ENCODE results near the gene CDYL2. TPM values are rescaled to one million over a fixed set of nuclear protein-coding genes. Genes with fewer than 3 reads are reported as not detected.

CDYL2 gene
- total RNA-seq, 1 experiment from 2014 or later = 7.1 TPM

DNA sequence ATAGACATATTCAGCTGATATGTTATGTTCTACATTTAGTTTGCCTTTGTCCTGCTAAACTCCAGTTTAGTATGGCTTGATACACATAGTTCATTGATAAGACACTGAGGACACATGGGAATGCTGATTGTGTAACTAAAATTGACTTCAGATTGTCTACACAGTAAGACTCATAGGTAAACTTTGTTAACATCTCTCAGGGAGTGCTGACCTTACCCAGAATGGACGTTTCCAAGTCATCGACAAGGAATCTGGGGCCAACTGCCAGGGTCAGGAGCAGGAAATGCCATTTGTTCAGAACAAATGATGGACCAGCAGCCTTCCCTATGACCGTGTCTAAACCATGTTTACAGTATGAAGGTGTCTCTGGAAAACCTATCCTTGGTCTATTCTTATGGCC, 204.9 kb downstream of the CDYL2 start:
- no peaks in the 10 kb centered on the region for H3K4me1 Mint-ChIP-seq (ENCODE audit: insufficient read depth, unreplicated experiment)
- H3K9me3 Mint-ChIP-seq (ENCODE audit: unreplicated experiment) = peaks cover 15% of the 10 kb centered on the region
- DNase-seq (ENCODE audit: unreplicated experiment) = no peak
- H3K4me3 Mint-ChIP-seq (ENCODE audit: unreplicated experiment) = no peak overlapping the region
- intact Hi-C loops (cut with micrococcal nuclease) = no loop called here
- H3K27ac Mint-ChIP-seq (ENCODE audit: low read depth, unreplicated experiment) = no peak overlapping the region
- TF ChIP-seq, protein P1, sequence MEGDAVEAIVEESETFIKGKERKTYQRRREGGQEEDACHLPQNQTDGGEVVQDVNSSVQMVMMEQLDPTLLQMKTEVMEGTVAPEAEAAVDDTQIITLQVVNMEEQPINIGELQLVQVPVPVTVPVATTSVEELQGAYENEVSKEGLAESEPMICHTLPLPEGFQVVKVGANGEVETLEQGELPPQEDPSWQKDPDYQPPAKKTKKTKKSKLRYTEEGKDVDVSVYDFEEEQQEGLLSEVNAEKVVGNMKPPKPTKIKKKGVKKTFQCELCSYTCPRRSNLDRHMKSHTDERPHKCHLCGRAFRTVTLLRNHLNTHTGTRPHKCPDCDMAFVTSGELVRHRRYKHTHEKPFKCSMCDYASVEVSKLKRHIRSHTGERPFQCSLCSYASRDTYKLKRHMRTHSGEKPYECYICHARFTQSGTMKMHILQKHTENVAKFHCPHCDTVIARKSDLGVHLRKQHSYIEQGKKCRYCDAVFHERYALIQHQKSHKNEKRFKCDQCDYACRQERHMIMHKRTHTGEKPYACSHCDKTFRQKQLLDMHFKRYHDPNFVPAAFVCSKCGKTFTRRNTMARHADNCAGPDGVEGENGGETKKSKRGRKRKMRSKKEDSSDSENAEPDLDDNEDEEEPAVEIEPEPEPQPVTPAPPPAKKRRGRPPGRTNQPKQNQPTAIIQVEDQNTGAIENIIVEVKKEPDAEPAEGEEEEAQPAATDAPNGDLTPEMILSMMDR (IDR thresholded peaks at IDR 0.05; ENCODE audit: unreplicated experiment) = no peak
- no peaks in the 10 kb centered on the region for H3K27me3 Mint-ChIP-seq (ENCODE audit: insufficient read depth, unreplicated experiment)
- POLR2A ChIA-PET = no interaction called here
- H3K36me3 Mint-ChIP-seq (ENCODE audit: insufficient read depth, unreplicated experiment) = no peaks in the 10 kb centered on the region
- CTCF ChIA-PET = no interaction called here
- no TSS peak for BruUV-seq (replicated peaks)

DNA sequence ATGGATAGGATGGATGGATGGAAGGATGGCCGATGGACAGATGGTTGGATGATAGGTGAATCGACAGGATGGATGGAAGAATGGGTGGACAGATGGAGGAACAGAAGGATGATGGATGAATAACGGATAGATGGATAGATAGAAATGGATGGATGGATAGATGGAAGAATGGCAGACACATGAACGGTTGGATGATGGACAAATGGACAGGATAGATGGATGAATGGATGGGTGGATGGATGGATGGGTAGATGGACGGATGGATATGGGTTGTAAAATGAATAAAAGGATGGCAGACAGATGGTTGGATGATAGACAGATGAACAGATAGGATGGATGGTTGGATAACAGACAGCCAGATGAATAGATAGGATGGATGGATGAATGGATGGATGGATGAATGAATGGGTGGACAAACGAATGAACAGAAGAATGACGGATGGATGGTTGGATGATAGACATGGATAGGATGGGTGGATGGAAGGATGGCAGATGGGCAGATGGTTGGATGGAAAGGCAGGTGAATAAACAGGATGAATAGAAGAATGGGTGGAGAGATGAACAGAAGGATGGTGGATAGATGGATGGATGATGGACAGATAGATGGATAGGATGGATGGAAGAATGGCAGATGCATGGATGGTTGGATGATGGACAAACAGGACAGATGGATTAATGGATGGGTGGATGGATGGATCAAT, 207.7 kb downstream of the CDYL2 start:
- CTCF ChIA-PET = no interaction called here
- H3K4me1 Mint-ChIP-seq (ENCODE audit: insufficient read depth, unreplicated experiment) = no peaks in the 10 kb centered on the region
- no peaks in the 10 kb centered on the region for H3K36me3 Mint-ChIP-seq (ENCODE audit: insufficient read depth, unreplicated experiment)
- intact Hi-C loops (cut with micrococcal nuclease) = no loop called here
- H3K4me3 Mint-ChIP-seq (ENCODE audit: unreplicated experiment) = no peak overlapping the region
- no peak overlapping the region for H3K27ac Mint-ChIP-seq (ENCODE audit: low read depth, unreplicated experiment)
- no peak for DNase-seq (ENCODE audit: unreplicated experiment)
- peaks cover 15% of the 10 kb centered on the region for H3K9me3 Mint-ChIP-seq (ENCODE audit: unreplicated experiment)
- TF ChIP-seq, protein P1 (IDR thresholded peaks at IDR 0.05; ENCODE audit: unreplicated experiment) = no peak
- POLR2A ChIA-PET = no interaction called here
- BruUV-seq (replicated peaks) = no TSS peak
- H3K27me3 Mint-ChIP-seq (ENCODE audit: insufficient read depth, unreplicated experiment) = no peaks in the 10 kb centered on the region

DNA sequence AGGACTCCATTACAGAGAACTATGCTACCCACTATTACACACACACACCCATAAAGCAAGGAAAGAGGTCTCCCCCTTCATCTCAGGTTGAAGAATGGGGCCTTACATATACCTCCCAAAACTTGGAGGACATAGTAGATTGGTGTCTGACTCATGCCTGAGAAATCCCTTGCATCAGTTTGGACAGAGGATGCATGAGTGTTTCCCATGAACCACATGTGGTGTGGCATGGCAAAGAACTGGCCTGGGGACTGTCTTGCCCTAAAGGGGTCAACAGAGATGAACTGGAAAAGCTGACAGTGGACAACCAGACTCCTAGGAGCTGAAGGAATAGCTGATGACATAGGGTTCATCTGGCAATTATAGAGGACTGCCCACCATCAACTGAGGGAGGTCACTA, 209.6 kb downstream of the CDYL2 start:
- Mint-ChIP-seq H3K9me3 (ENCODE audit: unreplicated experiment) (peaks cover 15% of the 10 kb centered on the region), H3K27me3 (ENCODE audit: insufficient read depth, unreplicated experiment) (no peaks in the 10 kb centered on the region), H3K4me3 (ENCODE audit: unreplicated experiment) (no peak overlapping the region), H3K27ac (ENCODE audit: low read depth, unreplicated experiment) (no peak overlapping the region), H3K4me1 (ENCODE audit: insufficient read depth, unreplicated experiment) (no peaks in the 10 kb centered on the region), H3K36me3 (ENCODE audit: insufficient read depth, unreplicated experiment) (no peaks in the 10 kb centered on the region)
- TF ChIP-seq, protein P1 (IDR thresholded peaks at IDR 0.05; ENCODE audit: unreplicated experiment) = no peak
- BruUV-seq (replicated peaks) = no TSS peak
- CTCF ChIA-PET = no interaction called here
- POLR2A ChIA-PET = no interaction called here
- intact Hi-C loops (cut with micrococcal nuclease) = no loop called here
- DNase-seq (ENCODE audit: unreplicated experiment) = no peak

DNA sequence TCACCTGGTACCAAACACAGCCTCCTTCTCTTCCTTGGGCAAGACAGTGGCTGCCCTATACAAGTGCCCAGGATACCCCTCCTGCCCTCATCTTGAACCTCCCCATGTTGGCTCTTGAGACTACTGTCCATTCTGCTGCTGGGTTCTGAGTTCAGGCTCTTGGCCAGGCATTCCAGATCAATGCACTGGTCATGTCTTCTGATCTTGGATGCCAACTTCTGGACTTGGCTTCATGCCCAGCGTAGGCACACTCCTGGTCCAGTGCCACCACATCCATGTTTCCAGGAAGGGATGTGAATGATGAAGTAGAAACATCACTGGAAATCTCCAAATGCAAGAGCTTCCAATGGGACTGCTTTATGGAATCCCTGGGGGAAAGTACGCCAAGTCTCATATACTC, 212.1 kb downstream of the CDYL2 start:
- Mint-ChIP-seq H3K27me3 (ENCODE audit: insufficient read depth, unreplicated experiment) (no peaks in the 10 kb centered on the region), H3K9me3 (ENCODE audit: unreplicated experiment) (peaks cover 15% of the 10 kb centered on the region), H3K4me1 (ENCODE audit: insufficient read depth, unreplicated experiment) (no peaks in the 10 kb centered on the region), H3K27ac (ENCODE audit: low read depth, unreplicated experiment) (no peak overlapping the region), H3K4me3 (ENCODE audit: unreplicated experiment) (no peak overlapping the region), H3K36me3 (ENCODE audit: insufficient read depth, unreplicated experiment) (no peaks in the 10 kb centered on the region)
- BruUV-seq (replicated peaks) = no TSS peak
- DNase-seq (ENCODE audit: unreplicated experiment) = peak; percentile 4
- ChIA-PET CTCF (no interaction called here), POLR2A (no interaction called here)
- intact Hi-C loops (cut with micrococcal nuclease) = no loop called here
- TF ChIP-seq, protein P1 (IDR thresholded peaks at IDR 0.05; ENCODE audit: unreplicated experiment) = no peak

Measured in MCF 10A (cell line).